WTC11 (cell line): ENCODE data around the gene GNRHR. TPM values are rescaled to one million over a fixed set of nuclear protein-coding genes. Genes with fewer than 3 reads are reported as not detected.

Source experiments
- ATAC-seq: fragments of 200-7000 bp; cut with Tn5 transposase; 2 replicates; pipeline ENCODE4 v1.10.0; 2021; ENCODE audit warnings: mild to moderate bottlenecking, moderate library complexity
- CTCF ChIA-PET: fragments of 300-600 bp; sonication (Branson Sonifier 250); formaldehyde crosslinking; loops from one replicate; lab custom pipeline; 2021; ENCODE audit warnings: antibody characterized with exemption; lab: Charles Lee
- POLR2A ChIA-PET: fragments of 350-600 bp; sonication (Branson Sonifier 250); formaldehyde crosslinking; loops from one replicate; lab custom pipeline; 2021; ENCODE audit warnings: antibody characterized with exemption; lab: Charles Lee
- DNase-seq: peaks from one replicate; pipeline ENCODE4 v3.0.0; 2021; ENCODE audit warnings: low spot score
- H3K27ac Mint-ChIP-seq: 2 replicates; pipeline ENCODE4 v1.8.0; 2021; ENCODE audit warnings: mixed read lengths
- H3K27me3 Mint-ChIP-seq: 2 replicates; pipeline ENCODE4 v1.8.0; 2021; ENCODE audit warnings: low read depth, mild to moderate bottlenecking, moderate library complexity, mixed read lengths
- H3K36me3 Mint-ChIP-seq: 2 replicates; pipeline ENCODE4 v1.8.0; 2021; ENCODE audit warnings: mixed read lengths
- H3K4me1 Mint-ChIP-seq: 2 replicates; pipeline ENCODE4 v1.8.0; 2022; ENCODE audit warnings: mixed read lengths
- H3K4me3 Mint-ChIP-seq: 2 replicates; pipeline ENCODE4 v1.8.0; 2021; ENCODE audit warnings: mild to moderate bottlenecking, moderate library complexity, mixed read lengths
- H3K9me3 Mint-ChIP-seq: 2 replicates; pipeline ENCODE4 v1.8.0; 2021; ENCODE audit warnings: mixed read lengths
- AR ChIP-seq: fragments of 250-450 bp; sonication (Bioruptor Pico); IDR thresholded peaks from 2 replicates; pipeline ENCODE4 v1.9.0; 2021; ENCODE audit warnings: mild to moderate bottlenecking
- CBFB ChIP-seq: sonication (generic); formaldehyde crosslinking; IDR thresholded peaks from 2 replicates; pipeline ENCODE4 v1.8.1; 2022; ENCODE audit warnings: mild to moderate bottlenecking, low read depth, missing genetic modification reagents
- FOXJ3 ChIP-seq: sonication (generic); formaldehyde crosslinking; IDR thresholded peaks from 2 replicates; pipeline ENCODE4 v1.9.0; 2021; ENCODE audit warnings: missing genetic modification reagents, mild to moderate bottlenecking, borderline replicate concordance
- FOXP1 ChIP-seq: sonication (generic); formaldehyde crosslinking; IDR thresholded peaks from 2 replicates; pipeline ENCODE4 v1.8.0; 2022; ENCODE audit warnings: missing genetic modification reagents, mild to moderate bottlenecking, moderate library complexity, borderline replicate concordance
- NFE2L1 ChIP-seq: sonication (generic); formaldehyde crosslinking; IDR thresholded peaks from 2 replicates; pipeline ENCODE4 v1.8.1; 2023; ENCODE audit warnings: missing genetic modification reagents
- NR2C2 ChIP-seq: sonication (generic); formaldehyde crosslinking; IDR thresholded peaks from 2 replicates; pipeline ENCODE4 v1.8.0; 2022; ENCODE audit warnings: mild to moderate bottlenecking, missing genetic modification reagents
- PRRX2 ChIP-seq: fragments of 250-450 bp; sonication (Bioruptor Pico); IDR thresholded peaks from 2 replicates; pipeline ENCODE4 v1.8.0; 2021; ENCODE audit warnings: mild to moderate bottlenecking
- RORB ChIP-seq: fragments of 250-450 bp; sonication (Bioruptor Pico); IDR thresholded peaks from 2 replicates; pipeline ENCODE4 v1.9.0; 2021; ENCODE audit warnings: mild to moderate bottlenecking
- SOX15 ChIP-seq: fragments of 250-450 bp; sonication (Bioruptor Pico); IDR thresholded peaks from 2 replicates; pipeline ENCODE4 v1.9.0; 2021; ENCODE audit warnings: mild to moderate bottlenecking
- TEAD1 ChIP-seq: sonication (generic); formaldehyde crosslinking; IDR thresholded peaks from 2 replicates; pipeline ENCODE4 v1.8.0; 2022; ENCODE audit warnings: mild to moderate bottlenecking, missing genetic modification reagents
- USF1 ChIP-seq: sonication (generic); formaldehyde crosslinking; IDR thresholded peaks from 2 replicates; pipeline ENCODE4 v1.8.0; 2022; ENCODE audit warnings: mild to moderate bottlenecking, missing genetic modification reagents
- ZNF138 ChIP-seq: sonication (generic); formaldehyde crosslinking; conservative IDR thresholded peaks from 2 replicates; pipeline ENCODE4 v1.8.1; 2022; ENCODE audit warnings: mild to moderate bottlenecking, moderate library complexity, missing genetic modification reagents
- ZNF232 ChIP-seq: sonication (generic); formaldehyde crosslinking; IDR thresholded peaks from 2 replicates; pipeline ENCODE4 v1.8.0; 2022; ENCODE audit warnings: mild to moderate bottlenecking, missing genetic modification reagents
- ZNF263 ChIP-seq: sonication (generic); formaldehyde crosslinking; IDR thresholded peaks from 2 replicates; pipeline ENCODE4 v1.8.1; 2022; ENCODE audit warnings: low read depth, mild to moderate bottlenecking, moderate library complexity, missing genetic modification reagents
- ZNF396 ChIP-seq: fragments of 250-450 bp; sonication (Bioruptor Pico); IDR thresholded peaks from 2 replicates; pipeline ENCODE4 v1.8.0; 2021; ENCODE audit warnings: mild to moderate bottlenecking, moderate library complexity, borderline replicate concordance
- total RNA-seq: library from RNA; stranded (reverse); gene quantifications from 3 replicates; pipeline ENCODE4 v1.2.3, GENCODE V29; 2021
- TF ChIP-seq, protein P1 (sequence below): sonication (generic); formaldehyde crosslinking; IDR thresholded peaks from 2 replicates; pipeline ENCODE4 v1.8.1; 2023; ENCODE audit warnings: mild to moderate bottlenecking, moderate library complexity, missing genetic modification reagents
- TF ChIP-seq, protein P2 (sequence below): sonication (generic); formaldehyde crosslinking; IDR thresholded peaks from 2 replicates; pipeline ENCODE4 v1.8.0; 2022; ENCODE audit warnings: missing genetic modification reagents
- TF ChIP-seq, protein P3 (sequence below): sonication (generic); formaldehyde crosslinking; IDR thresholded peaks from 2 replicates; pipeline ENCODE4 v1.8.0; 2023; ENCODE audit warnings: missing genetic modification reagents
- TF ChIP-seq, protein P4 (sequence below): sonication (generic); formaldehyde crosslinking; IDR thresholded peaks from 2 replicates; pipeline ENCODE4 v1.8.0; 2022; ENCODE audit warnings: mild to moderate bottlenecking, missing genetic modification reagents

GNRHR gene
- total RNA-seq, 1 experiment from 2014 or later: not detected

- POLR2A ChIA-PET: no interaction called here
- H3K27me3 Mint-ChIP-seq: no peaks in the 10 kb centered on the region
- ATAC-seq: no peak
- no peaks in the 10 kb centered on the region for H3K9me3 Mint-ChIP-seq
- no peaks in the 10 kb centered on the region for H3K36me3 Mint-ChIP-seq
- TF ChIP-seq FOXP1 (CRISPR knock-in tag): no peak
- TF ChIP-seq CBFB: no peak
- TF ChIP-seq ZNF396: no peak
- TF ChIP-seq AR (CRISPR knock-in tag): no peak
- TF ChIP-seq FOXJ3 (CRISPR knock-in tag): no peak
- TF ChIP-seq, protein P1, sequence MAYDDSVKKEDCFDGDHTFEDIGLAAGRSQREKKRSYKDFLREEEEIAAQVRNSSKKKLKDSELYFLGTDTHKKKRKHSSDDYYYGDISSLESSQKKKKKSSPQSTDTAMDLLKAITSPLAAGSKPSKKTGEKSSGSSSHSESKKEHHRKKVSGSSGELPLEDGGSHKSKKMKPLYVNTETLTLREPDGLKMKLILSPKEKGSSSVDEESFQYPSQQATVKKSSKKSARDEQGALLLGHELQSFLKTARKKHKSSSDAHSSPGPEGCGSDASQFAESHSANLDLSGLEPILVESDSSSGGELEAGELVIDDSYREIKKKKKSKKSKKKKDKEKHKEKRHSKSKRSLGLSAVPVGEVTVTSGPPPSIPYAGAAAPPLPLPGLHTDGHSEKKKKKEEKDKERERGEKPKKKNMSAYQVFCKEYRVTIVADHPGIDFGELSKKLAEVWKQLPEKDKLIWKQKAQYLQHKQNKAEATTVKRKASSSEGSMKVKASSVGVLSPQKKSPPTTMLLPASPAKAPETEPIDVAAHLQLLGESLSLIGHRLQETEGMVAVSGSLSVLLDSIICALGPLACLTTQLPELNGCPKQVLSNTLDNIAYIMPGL (CRISPR knock-in tag): no peak
- TF ChIP-seq TEAD1 (CRISPR knock-in tag): no peak
- no peak for TF ChIP-seq SOX15 (CRISPR knock-in tag)
- TF ChIP-seq, protein P2, sequence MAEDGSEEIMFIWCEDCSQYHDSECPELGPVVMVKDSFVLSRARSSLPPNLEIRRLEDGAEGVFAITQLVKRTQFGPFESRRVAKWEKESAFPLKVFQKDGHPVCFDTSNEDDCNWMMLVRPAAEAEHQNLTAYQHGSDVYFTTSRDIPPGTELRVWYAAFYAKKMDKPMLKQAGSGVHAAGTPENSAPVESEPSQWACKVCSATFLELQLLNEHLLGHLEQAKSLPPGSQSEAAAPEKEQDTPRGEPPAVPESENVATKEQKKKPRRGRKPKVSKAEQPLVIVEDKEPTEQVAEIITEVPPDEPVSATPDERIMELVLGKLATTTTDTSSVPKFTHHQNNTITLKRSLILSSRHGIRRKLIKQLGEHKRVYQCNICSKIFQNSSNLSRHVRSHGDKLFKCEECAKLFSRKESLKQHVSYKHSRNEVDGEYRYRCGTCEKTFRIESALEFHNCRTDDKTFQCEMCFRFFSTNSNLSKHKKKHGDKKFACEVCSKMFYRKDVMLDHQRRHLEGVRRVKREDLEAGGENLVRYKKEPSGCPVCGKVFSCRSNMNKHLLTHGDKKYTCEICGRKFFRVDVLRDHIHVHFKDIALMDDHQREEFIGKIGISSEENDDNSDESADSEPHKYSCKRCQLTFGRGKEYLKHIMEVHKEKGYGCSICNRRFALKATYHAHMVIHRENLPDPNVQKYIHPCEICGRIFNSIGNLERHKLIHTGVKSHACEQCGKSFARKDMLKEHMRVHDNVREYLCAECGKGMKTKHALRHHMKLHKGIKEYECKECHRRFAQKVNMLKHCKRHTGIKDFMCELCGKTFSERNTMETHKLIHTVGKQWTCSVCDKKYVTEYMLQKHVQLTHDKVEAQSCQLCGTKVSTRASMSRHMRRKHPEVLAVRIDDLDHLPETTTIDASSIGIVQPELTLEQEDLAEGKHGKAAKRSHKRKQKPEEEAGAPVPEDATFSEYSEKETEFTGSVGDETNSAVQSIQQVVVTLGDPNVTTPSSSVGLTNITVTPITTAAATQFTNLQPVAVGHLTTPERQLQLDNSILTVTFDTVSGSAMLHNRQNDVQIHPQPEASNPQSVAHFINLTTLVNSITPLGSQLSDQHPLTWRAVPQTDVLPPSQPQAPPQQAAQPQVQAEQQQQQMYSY (CRISPR knock-in tag): no peak
- no peak for TF ChIP-seq NR2C2 (CRISPR knock-in tag)
- no peak for TF ChIP-seq NFE2L1 (CRISPR knock-in tag)
- TF ChIP-seq USF1: no peak
- TF ChIP-seq, protein P3, sequence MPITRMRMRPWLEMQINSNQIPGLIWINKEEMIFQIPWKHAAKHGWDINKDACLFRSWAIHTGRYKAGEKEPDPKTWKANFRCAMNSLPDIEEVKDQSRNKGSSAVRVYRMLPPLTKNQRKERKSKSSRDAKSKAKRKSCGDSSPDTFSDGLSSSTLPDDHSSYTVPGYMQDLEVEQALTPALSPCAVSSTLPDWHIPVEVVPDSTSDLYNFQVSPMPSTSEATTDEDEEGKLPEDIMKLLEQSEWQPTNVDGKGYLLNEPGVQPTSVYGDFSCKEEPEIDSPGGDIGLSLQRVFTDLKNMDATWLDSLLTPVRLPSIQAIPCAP (CRISPR knock-in tag): no peak
- TF ChIP-seq ZNF138 (CRISPR knock-in tag): no peak
- TF ChIP-seq ZNF263 (CRISPR knock-in tag): no peak
- TF ChIP-seq ZNF232 (CRISPR knock-in tag): no peak
- TF ChIP-seq, protein P4, sequence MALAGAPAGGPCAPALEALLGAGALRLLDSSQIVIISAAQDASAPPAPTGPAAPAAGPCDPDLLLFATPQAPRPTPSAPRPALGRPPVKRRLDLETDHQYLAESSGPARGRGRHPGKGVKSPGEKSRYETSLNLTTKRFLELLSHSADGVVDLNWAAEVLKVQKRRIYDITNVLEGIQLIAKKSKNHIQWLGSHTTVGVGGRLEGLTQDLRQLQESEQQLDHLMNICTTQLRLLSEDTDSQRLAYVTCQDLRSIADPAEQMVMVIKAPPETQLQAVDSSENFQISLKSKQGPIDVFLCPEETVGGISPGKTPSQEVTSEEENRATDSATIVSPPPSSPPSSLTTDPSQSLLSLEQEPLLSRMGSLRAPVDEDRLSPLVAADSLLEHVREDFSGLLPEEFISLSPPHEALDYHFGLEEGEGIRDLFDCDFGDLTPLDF: no peak
- TF ChIP-seq PRRX2 (CRISPR knock-in tag): no peak
- TF ChIP-seq RORB (CRISPR knock-in tag): no peak
- CTCF ChIA-PET: no interaction called here
- no peak for DNase-seq
- no peak overlapping the region for H3K4me3 Mint-ChIP-seq
- H3K27ac Mint-ChIP-seq: no peak overlapping the region
- H3K4me1 Mint-ChIP-seq: no peaks in the 10 kb centered on the region
These were observed 11.0 kb downstream of the GNRHR start for GRCh38 chr4:67743194-67743593.
